ENCODE results near the gene ASB9. TPM values are rescaled to one million over a fixed set of nuclear protein-coding genes. Genes with fewer than 3 reads are reported as not detected.

ASB9 gene
- total RNA-seq, 1 experiment from 2014 or later: not detected

DNA sequence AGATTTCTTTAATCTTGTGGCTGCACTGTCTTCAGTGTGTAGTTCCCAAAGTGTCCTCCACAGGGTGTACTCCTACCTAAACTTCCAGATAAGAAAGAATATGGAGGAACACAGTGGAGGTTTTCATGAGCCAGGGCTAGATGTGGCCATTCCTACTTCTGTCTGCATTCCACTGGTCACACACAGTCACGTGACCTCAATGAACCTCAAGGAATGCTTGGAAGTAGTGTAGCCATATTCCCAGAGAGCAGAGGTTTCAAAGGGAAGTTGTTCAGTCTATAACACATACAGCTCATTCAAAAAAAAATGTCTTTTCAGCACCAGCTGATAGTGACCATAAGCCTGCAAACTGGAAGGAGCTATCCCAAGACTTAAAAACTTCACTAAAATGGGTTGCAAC lies 53.6 kb downstream of the ASB9 start:
- Histone ChIP-seq H3K4me2 (ENCODE audit: insufficient read depth, insufficient read length, low read length) (no peak overlapping the region), H3K14ac (ENCODE audit: insufficient read depth, low read length) (no peak overlapping the region), H4K5ac (ENCODE audit: insufficient read length, low read depth, low read length) (no peak overlapping the region), H3K9me3 (ENCODE audit: control insufficient read depth, low read depth, low read length) (no peaks in the 10 kb centered on the region), H3K4me1 (ENCODE audit: insufficient read depth, low read length) (no peaks in the 10 kb centered on the region), H4K8ac (replicated peaks; ENCODE audit: insufficient read length, low read depth, low read length) (no peak overlapping the region), H3K23me2 (ENCODE audit: insufficient read length, low read depth, low read length, poor library complexity, severe bottlenecking) (no peaks in the 10 kb centered on the region), H3K4ac (ENCODE audit: low read depth, low read length) (no peak overlapping the region), H2BK5ac (ENCODE audit: insufficient read length, low read length) (no peak overlapping the region), H3K23ac (ENCODE audit: insufficient read length, low read depth, low read length) (no peak overlapping the region), H2BK15ac (ENCODE audit: low read depth, low read length) (no peak overlapping the region), H3K18ac (ENCODE audit: insufficient read length, low read depth, low read length) (no peak overlapping the region), H3K79me2 (ENCODE audit: insufficient read depth, low read length) (no peaks in the 10 kb centered on the region), H4K91ac (ENCODE audit: insufficient read length, low read depth, low read length) (no peak overlapping the region), H3K27me3 (ENCODE audit: insufficient read depth, low read length) (no peaks in the 10 kb centered on the region; the same call in 1 of the 2 replicates), H3K56ac (ENCODE audit: insufficient read length, low read depth, low read length) (no peak overlapping the region), H3K79me1 (ENCODE audit: insufficient read depth, low read depth, low read length, poor library complexity, severe bottlenecking) (no peaks in the 10 kb centered on the region), H2BK20ac (ENCODE audit: low read depth, low read length, poor library complexity, severe bottlenecking) (no peak overlapping the region), H3K9ac (ENCODE audit: extremely low read depth, insufficient read length, low read length) (no peak overlapping the region), H2BK12ac (ENCODE audit: insufficient read length, low read depth, low read length) (no peak overlapping the region), H3T11ph (ENCODE audit: low read length) (no peak overlapping the region), H2AFZ (ENCODE audit: low read length) (no peak overlapping the region), H3K27ac (ENCODE audit: insufficient read length, low read depth, low read length) (no peak overlapping the region), H2BK120ac (ENCODE audit: low read depth, low read length, poor library complexity, severe bottlenecking) (no peak overlapping the region), H4K20me1 (ENCODE audit: control insufficient read depth, insufficient read depth, insufficient read length) (no peaks in the 10 kb centered on the region), H2AK5ac (ENCODE audit: insufficient read length, low read length) (no peak overlapping the region)
- WGBS (ENCODE audit: extremely low coverage, insufficient read length, low lambda C conversion rate): no CpG with 5 or more reads among the region's 1 CpG
- Mint-ChIP-seq H3K27ac (no peak overlapping the region), H3K27me3 (ENCODE audit: low read depth) (peaks cover 16% of the 10 kb centered on the region), H3K36me3 (ENCODE audit: insufficient read depth in 1 of 3, low read depth in 3 of 3) (peaks cover 0 to 2% (median 0%) of the 10 kb centered on the region in 3 experiments; a peak in 1 of 7 replicates), H3K4me3 (no peak overlapping the region), H3K4me1 (peaks cover 4% of the 10 kb centered on the region in 2 experiments; a peak in 2 of 4 replicates), H3K9me3 (peaks cover 39 to 47% of the 10 kb centered on the region in 2 experiments)
- DNase-seq: no peak
- TF ChIP-seq, protein P1, sequence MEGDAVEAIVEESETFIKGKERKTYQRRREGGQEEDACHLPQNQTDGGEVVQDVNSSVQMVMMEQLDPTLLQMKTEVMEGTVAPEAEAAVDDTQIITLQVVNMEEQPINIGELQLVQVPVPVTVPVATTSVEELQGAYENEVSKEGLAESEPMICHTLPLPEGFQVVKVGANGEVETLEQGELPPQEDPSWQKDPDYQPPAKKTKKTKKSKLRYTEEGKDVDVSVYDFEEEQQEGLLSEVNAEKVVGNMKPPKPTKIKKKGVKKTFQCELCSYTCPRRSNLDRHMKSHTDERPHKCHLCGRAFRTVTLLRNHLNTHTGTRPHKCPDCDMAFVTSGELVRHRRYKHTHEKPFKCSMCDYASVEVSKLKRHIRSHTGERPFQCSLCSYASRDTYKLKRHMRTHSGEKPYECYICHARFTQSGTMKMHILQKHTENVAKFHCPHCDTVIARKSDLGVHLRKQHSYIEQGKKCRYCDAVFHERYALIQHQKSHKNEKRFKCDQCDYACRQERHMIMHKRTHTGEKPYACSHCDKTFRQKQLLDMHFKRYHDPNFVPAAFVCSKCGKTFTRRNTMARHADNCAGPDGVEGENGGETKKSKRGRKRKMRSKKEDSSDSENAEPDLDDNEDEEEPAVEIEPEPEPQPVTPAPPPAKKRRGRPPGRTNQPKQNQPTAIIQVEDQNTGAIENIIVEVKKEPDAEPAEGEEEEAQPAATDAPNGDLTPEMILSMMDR (conservative IDR thresholded peaks at IDR 0.05): no peak
